GM21423 (cell line): ENCODE results near the gene YARS2.

Source experiments
- ATAC-seq: cut with Tn5 transposase; IDR thresholded peaks from one replicate; pipeline ENCODE4 v1.9.1; 2021; ENCODE audit warnings: mild to moderate bottlenecking, moderate library complexity; ENCODE audit not compliant: unreplicated experiment

YARS2 gene

GRCh38 chr12:32755654-32756475 is at the start of gene YARS2:
Gene YARS2 (minus strand): TSS chr12:32755897. CDS start chr12:32755874, 23 bp downstream.
- ATAC-seq = peak; percentile 88

GRCh38 chr12:32804301-32804700 is 48.6 kb upstream of the YARS2 start:
- ATAC-seq = no peak

GRCh38 chr12:32801269-32801980 is 45.7 kb upstream of the YARS2 start:
- no peak for ATAC-seq

GRCh38 chr12:32794281-32794680 is 38.6 kb upstream of the YARS2 start:
- no peak for ATAC-seq

- no peak for ATAC-seq
Observed at GRCh38 chr12:32789916-32790315, 34.2 kb upstream of the YARS2 start.

- no peak for ATAC-seq
Observed at GRCh38 chr12:32789446-32789845, 33.7 kb upstream of the YARS2 start.

GRCh38 chr12:32788405-32788804 is 32.7 kb upstream of the YARS2 start:
- no peak for ATAC-seq

GRCh38 chr12:32785557-32785956 is 29.9 kb upstream of the YARS2 start:
- ATAC-seq = no peak

- ATAC-seq = no peak
Observed at GRCh38 chr12:32783029-32783428, 27.3 kb upstream of the YARS2 start.

GRCh38 chr12:32780071-32780470 is 24.4 kb upstream of the YARS2 start:
- ATAC-seq = no peak

GRCh38 chr12:32777691-32778175 is 22.0 kb upstream of the YARS2 start:
- ATAC-seq = no peak

GRCh38 chr12:32777159-32777558 is 21.5 kb upstream of the YARS2 start:
- ATAC-seq = no peak

GRCh38 chr12:32776258-32776657 is 20.6 kb upstream of the YARS2 start:
- ATAC-seq = no peak

- ATAC-seq = no peak
Observed at GRCh38 chr12:32773691-32774090, 18.0 kb upstream of the YARS2 start.

GRCh38 chr12:32770141-32770540 is 14.4 kb upstream of the YARS2 start:
- no peak for ATAC-seq

- ATAC-seq = no peak
Observed at GRCh38 chr12:32768518-32768917, 12.8 kb upstream of the YARS2 start.

- ATAC-seq = no peak
Observed at GRCh38 chr12:32765906-32766305, 10.2 kb upstream of the YARS2 start.

GRCh38 chr12:32761716-32762115 is 6.0 kb upstream of the YARS2 start:
- ATAC-seq = peak; percentile 74

- ATAC-seq = no peak
Observed at GRCh38 chr12:32757157-32757556, 1.5 kb upstream of the YARS2 start.

GRCh38 chr12:32756476-32757066 is 874 bp upstream of the YARS2 start:
- no peak for ATAC-seq

- ATAC-seq = peak; percentile 75
Observed at GRCh38 chr12:32755051-32755653, 545 bp downstream of the YARS2 start.
